GM20000 (cell line): Measurements from ENCODE around the gene LARGE2.
"Not testable (repeated sequence)": the region's sequence is repeated elsewhere in the genome, so short reads cannot be mapped to it uniquely, and the experiment has no call there.

Experiments
- DNase-seq: peaks from one replicate; pipeline ENCODE4 v3.0.0; 2012; ENCODE audit warnings: low spot score
- CTCF ChIP-seq: IDR thresholded peaks from 2 replicates; pipeline ENCODE4 v1.5.1; 2012; ENCODE audit warnings: mild to moderate bottlenecking, control low read depth; ENCODE audit errors: extremely low read depth, missing control alignments

The LARGE2 gene

GRCh38 chr11:45904309-45904915, 18.0 kb upstream of the LARGE2 start:
- no peak for TF ChIP-seq CTCF

GRCh38 chr11:45905095-45905494, 17.4 kb upstream of the LARGE2 start:
- no peak for DNase-seq
- no peak for TF ChIP-seq CTCF

More at GRCh38 chr11:45904309-45904915, 18.0 kb upstream of the LARGE2 start:
- no peak for DNase-seq

DNA sequence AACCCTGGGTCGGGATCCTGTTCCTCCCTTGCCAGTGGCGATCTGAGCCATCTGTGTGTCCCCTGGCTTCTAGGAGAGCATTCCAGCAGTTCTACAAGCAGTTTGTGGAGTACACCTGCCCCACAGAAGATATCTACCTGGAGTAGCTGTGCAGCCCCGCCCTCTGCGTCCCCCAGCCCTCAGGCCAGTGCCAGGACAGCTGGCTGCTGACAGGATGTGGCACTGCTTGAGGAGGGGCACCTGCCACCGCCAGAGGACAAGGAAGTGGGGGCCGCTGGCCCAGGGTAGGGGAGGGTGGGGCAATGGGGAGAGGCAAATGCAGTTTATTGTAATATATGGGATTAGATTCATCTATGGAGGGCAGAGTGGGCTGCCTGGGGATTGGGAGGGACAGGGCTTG, 16.9 kb upstream of the LARGE2 start:
- DNase-seq = not testable (repeated sequence)

DNA sequence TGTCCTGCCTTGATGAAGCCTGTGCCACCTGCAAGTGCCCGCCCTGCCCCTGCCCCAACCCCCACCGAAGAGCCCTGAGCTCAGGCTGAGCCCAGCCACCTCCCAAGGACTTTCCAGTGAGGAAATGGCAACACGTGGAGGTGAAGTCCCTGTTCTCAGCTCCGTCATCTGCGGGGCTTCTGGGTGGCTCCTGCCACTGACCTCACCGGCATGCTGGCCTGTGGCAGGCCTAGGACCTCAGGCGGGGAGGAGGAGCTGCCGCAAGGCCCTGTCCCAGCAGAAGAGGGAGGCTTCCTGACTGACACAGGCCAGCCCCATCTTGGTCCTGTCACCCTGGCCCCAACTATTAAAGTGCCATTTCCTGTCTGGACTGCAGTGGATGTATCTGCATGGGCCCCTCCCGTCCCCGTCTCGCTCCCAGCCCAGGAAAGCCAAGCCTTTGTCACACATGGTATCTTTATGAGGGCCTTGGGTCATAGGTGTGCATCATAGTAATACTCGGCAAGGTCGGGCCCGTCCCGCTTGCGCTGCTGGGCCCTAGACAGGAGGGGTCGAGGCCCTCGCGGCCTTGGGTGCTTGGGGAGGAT, 16.3 kb upstream of the LARGE2 start:
- DNase-seq = peak; percentile 50
- TF ChIP-seq CTCF = no peak

DNA sequence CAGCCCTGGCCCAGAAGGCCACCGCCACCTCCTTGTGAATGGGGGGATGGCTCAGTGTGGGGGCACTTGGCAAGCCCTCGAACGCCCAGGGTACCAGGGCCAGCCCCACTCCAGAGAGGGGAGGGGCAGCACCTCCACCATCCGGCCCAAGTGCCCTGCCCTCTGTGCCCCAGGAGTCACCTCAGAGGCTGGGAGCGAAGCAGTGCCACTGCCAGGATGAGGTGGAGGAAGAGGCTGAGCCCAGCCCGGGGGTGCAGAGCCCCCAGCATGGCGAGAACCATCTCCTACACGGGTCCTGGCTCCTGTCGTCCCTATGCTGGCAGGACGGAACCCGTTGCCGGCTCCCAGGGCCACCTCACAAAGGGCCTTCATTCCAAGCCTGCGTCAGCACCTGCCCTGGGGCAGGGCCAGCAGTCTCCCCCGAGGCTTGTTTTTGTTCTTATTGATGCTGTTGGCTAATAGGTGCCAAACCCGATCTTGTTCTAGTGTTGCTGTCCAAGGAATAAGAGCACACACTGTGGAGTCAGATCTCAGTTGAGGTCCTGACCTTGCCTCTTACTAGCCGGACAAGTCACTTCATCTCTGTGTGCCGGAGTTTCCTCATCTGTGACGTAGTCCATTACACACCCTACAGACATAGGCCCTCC, 15.4 kb upstream of the LARGE2 start, which contains the start of gene FREY1:
Gene FREY1 (minus strand): TSS at position 307 of the 647 bp plus-strand sequence. CDS start 26 bp downstream, at position 281.
- no peak for DNase-seq
- TF ChIP-seq CTCF = no peak

GRCh38 chr11:45907911-45908370, 14.5 kb upstream of the LARGE2 start:
- no peak for DNase-seq
- TF ChIP-seq CTCF = no peak

DNA sequence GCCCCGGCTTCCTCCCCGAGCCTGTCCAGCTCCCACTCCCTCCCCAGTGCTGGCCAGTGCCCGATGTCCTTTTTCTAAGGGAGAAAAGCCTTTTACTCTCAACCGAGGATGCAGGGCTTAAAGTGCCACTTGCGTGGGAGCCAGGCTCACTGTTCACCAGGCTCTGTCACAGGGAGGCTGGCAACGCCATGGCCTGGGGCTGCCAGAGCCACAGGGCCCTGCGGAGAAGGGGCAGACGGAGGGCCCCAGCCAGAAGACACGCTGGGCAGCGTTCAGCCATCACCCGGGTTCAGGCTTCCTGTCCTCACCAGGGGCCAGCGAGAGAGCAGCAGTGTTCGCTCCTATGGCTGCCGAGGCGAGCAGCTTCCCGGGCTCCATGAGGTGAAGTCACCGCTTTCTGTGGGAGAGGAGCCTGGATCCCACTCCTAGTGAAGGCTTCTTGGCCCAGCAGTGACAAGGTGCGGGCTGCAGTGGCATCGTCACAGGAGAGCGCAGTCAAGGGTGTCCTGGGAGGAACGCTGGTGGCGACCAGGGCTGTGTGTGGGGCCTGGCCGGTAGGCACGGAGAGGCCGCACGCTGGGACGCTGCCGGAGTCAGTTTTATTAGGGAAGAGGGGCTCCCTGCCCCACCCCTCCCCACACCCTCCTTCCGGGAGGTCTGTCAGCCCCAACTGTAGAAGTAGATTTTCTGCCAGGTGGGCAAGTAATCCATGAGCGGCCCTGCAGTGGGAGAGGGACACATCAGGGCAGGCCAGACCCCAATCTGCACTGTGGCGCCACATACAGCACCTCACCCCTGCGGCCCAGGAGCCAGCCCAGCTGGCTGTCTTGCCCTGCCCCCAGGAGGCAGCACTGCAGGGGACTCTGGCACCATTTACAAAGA, 12.6 kb upstream of the LARGE2 start:
- no peak for DNase-seq
- no peak for TF ChIP-seq CTCF
